DOHH2 (cell line): ENCODE data around the gene MDM4.

Experiments
- H3F3A ChIP-seq: fragments of 200-600 bp; sonication (generic), shearing (Covaris generic); 2 replicates; pipeline ENCODE4 v1.6.0; 2016; ENCODE audit warnings: antibody characterized with exemption, mild to moderate bottlenecking; ENCODE audit not compliant: control insufficient read depth, insufficient read depth
- H3K27ac ChIP-seq: fragments of 200-600 bp; sonication (generic); 2 replicates; pipeline ENCODE4 v1.5.1; 2014; ENCODE audit warnings: low read depth, mild to moderate bottlenecking, low read length, moderate library complexity
- H3K27me3 ChIP-seq: fragments of 200-600 bp; sonication (generic); 2 replicates; pipeline ENCODE4 v1.6.1; 2014; ENCODE audit warnings: mild to moderate bottlenecking, low read length, mixed read lengths; ENCODE audit not compliant: control insufficient read depth
- H3K36me3 ChIP-seq: fragments of 200-600 bp; sonication (generic); 2 replicates; pipeline ENCODE4 v1.6.1; 2014; ENCODE audit warnings: mild to moderate bottlenecking, low read length, moderate library complexity, mixed read lengths; ENCODE audit not compliant: control insufficient read depth
- H3K4me1 ChIP-seq: fragments of 200-600 bp; sonication (generic); 2 replicates; pipeline ENCODE4 v1.6.1; 2014; ENCODE audit warnings: mild to moderate bottlenecking, low read length, mixed read lengths; ENCODE audit not compliant: control insufficient read depth
- H3K4me2 ChIP-seq: fragments of 200-600 bp; sonication (generic); 2 replicates; pipeline ENCODE4 v1.6.0; 2014; ENCODE audit warnings: mild to moderate bottlenecking, low read length, moderate library complexity
- H3K4me3 ChIP-seq: fragments of 200-600 bp; sonication (generic); 2 replicates; pipeline ENCODE4 v1.5.1; 2014; ENCODE audit warnings: mild to moderate bottlenecking, low read length, mixed read lengths
- H3K79me2 ChIP-seq: fragments of 200-600 bp; sonication (generic); 2 replicates; pipeline ENCODE4 v1.6.1; 2014; ENCODE audit warnings: mild to moderate bottlenecking, low read length, mixed read lengths; ENCODE audit not compliant: control insufficient read depth
- H3K9me2 ChIP-seq: fragments of 200-600 bp; sonication (generic); replicated peaks from 2 replicates; pipeline ENCODE4 v1.6.1; 2014; ENCODE audit warnings: mild to moderate bottlenecking, low read length, mixed read lengths; ENCODE audit not compliant: control insufficient read depth
- H3K9me3 ChIP-seq: fragments of 200-600 bp; sonication (generic); 2 replicates; pipeline ENCODE4 v1.6.1; 2014; ENCODE audit warnings: antibody characterized with exemption, low read length, mixed read lengths; ENCODE audit not compliant: control insufficient read depth, insufficient read depth
- H4K20me1 ChIP-seq: fragments of 200-600 bp; sonication (generic); 2 replicates; pipeline ENCODE4 v1.6.0; 2014; ENCODE audit warnings: low read depth, mild to moderate bottlenecking, antibody characterized with exemption, low read length, moderate library complexity; ENCODE audit not compliant: control insufficient read depth, insufficient read depth
- EZH2phosphoT487 ChIP-seq: fragments of 200-600 bp; sonication (generic); IDR thresholded peaks from 2 replicates; pipeline ENCODE4 v1.6.1; 2017; ENCODE audit warnings: borderline replicate concordance, mild to moderate bottlenecking, antibody characterized with exemption, low read length, moderate library complexity, mixed read lengths
- TF ChIP-seq, protein P1 (sequence below): fragments of 200-600 bp; sonication (generic); IDR thresholded peaks from one replicate; pipeline ENCODE4 v1.5.1; 2014; ENCODE audit warnings: antibody characterized with exemption, mild to moderate bottlenecking, low read depth, low read length; ENCODE audit not compliant: poor library complexity, severe bottlenecking

MDM4 gene

DNA sequence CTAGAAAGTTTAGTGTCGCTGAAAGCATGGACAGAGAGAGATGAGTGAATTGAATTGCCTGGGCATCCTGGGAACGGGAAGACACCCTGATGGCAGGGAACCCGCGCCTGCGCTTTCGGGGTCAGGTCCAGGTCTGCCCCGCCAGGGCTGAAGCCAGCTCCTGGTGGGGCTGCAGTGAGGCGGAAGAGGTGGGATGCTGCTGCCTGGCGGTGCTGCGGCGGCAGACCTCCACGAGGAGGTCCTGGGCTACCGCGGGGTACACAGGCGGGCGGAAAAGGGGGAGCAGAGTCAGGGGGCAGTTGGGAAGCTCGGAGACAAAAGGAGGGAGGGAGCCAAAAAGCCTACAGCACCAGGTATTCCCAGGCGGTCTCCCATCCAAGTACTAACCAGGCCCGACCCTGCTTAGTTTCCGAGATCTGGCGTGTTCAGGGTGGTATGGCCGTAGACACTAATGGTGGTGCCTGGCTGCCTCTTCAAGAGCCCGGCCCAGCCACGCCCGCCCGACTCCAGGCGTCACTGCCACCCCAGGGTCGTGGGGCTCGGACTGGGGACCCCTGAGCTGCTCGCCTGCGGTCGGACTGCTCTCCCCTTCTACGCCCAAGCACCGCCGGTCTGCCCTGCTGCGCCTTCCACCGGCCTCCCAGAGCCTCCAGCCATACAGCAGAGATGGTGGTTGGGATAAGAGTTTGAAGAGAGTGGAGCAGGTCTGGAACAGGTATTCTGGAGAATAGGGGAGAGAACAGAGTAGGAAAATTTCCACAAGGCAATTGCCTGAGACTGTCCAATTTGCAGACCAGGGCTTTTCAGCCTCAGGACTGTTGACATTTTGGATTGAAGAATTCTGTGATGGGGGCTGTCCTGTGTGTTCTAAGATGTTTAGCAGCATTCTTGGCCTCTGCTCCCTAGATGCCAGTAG, 46.1 kb downstream of the MDM4 start:
- H3K4me2 ChIP-seq, result peak overlapping the region; percentile 75
- H3K27ac ChIP-seq, result peak overlapping the region; percentile 90
- TF ChIP-seq, protein P1, sequence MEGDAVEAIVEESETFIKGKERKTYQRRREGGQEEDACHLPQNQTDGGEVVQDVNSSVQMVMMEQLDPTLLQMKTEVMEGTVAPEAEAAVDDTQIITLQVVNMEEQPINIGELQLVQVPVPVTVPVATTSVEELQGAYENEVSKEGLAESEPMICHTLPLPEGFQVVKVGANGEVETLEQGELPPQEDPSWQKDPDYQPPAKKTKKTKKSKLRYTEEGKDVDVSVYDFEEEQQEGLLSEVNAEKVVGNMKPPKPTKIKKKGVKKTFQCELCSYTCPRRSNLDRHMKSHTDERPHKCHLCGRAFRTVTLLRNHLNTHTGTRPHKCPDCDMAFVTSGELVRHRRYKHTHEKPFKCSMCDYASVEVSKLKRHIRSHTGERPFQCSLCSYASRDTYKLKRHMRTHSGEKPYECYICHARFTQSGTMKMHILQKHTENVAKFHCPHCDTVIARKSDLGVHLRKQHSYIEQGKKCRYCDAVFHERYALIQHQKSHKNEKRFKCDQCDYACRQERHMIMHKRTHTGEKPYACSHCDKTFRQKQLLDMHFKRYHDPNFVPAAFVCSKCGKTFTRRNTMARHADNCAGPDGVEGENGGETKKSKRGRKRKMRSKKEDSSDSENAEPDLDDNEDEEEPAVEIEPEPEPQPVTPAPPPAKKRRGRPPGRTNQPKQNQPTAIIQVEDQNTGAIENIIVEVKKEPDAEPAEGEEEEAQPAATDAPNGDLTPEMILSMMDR, result no peak
- TF ChIP-seq EZH2phosphoT487, result no peak

DNA sequence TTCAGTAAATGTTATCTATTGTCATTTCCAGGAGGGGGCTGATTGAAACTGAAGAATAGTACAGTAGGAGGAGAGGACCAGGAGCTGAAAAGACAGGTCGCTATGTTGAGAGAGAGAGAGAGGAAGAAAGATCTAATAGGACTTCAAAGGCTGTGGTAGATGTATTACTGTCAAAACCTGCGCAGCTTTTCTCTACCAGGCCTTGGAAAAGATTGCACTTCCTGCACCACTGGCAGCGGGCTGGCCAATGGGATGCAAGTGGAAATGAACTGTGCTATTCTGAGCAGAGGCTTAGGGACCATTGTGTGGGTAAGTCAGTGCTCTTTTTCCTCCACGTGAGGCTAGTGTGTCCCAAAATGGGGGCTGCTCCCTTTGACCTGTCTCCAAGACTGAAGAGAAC, 47.1 kb downstream of the MDM4 start:
- peaks cover 85% of the 10 kb centered on the region for H3K36me3 ChIP-seq
- no peak for TF ChIP-seq EZH2phosphoT487
- TF ChIP-seq, protein P1, result no peak
- H3K27ac ChIP-seq, result peak overlapping the region; percentile 90

More for the DNA sequence above, 46.1 kb downstream of the MDM4 start:
- Histone ChIP-seq H3K79me2 (peaks cover 37% of the 10 kb centered on the region), H3K9me2 (no peaks in the 10 kb centered on the region), H3K4me3 (peak overlapping the region; percentile 49; the same call in 1 of the 2 replicates), H4K20me1 (peaks cover 11% of the 10 kb centered on the region; the same call in 1 of the 2 replicates), H3F3A (peaks cover 53% of the 10 kb centered on the region), H3K36me3 (peaks cover 83% of the 10 kb centered on the region), H3K9me3 (no peaks in the 10 kb centered on the region), H3K27me3 (no peaks in the 10 kb centered on the region), H3K4me1 (peaks cover 91% of the 10 kb centered on the region)

DNA sequence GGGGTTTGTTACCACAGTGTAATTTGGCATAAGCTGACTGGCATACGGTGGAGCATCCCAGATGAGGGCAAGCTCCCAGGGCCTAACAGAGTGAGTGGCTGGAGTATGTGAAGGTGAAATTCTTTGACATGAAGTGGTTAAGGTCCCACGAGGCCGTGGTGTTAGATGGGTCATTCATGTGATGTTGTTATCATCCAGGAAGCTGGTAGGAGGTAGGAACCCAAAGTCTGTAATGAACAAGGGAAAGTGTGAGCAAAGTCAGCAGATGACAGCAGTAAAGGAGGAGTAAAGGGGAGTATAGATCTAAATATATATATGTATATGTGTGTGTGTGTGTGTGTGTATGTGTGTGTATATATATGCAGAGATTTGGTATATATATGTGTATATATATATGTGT, 47.6 kb downstream of the MDM4 start:
- Histone ChIP-seq H3K9me2 (no peaks in the 10 kb centered on the region), H3K4me1 (peaks cover 76% of the 10 kb centered on the region), H3K79me2 (peaks cover 30% of the 10 kb centered on the region), H3K27ac (peak overlapping the region; percentile 90), H4K20me1 (peaks cover 11% of the 10 kb centered on the region; the same call in 1 of the 2 replicates), H3K4me3 (peak overlapping the region; percentile 49), H3K36me3 (peaks cover 83% of the 10 kb centered on the region), H3K9me3 (no peaks in the 10 kb centered on the region), H3K4me2 (peak overlapping the region; percentile 75), H3K27me3 (no peaks in the 10 kb centered on the region), H3F3A (peaks cover 45% of the 10 kb centered on the region)
- TF ChIP-seq, protein P1, result no peak
- no peak for TF ChIP-seq EZH2phosphoT487

More for the DNA sequence above, 47.1 kb downstream of the MDM4 start:
- Histone ChIP-seq H3K79me2 (peaks cover 34% of the 10 kb centered on the region), H4K20me1 (peaks cover 11% of the 10 kb centered on the region; the same call in 1 of the 2 replicates), H3K27me3 (no peaks in the 10 kb centered on the region), H3K9me3 (no peaks in the 10 kb centered on the region), H3K4me2 (peak overlapping the region; percentile 75), H3K9me2 (no peaks in the 10 kb centered on the region), H3K4me3 (peak overlapping the region; percentile 49), H3F3A (peaks cover 50% of the 10 kb centered on the region), H3K4me1 (peaks cover 81% of the 10 kb centered on the region)
